HG03097 (cell line): ENCODE data around the gene EHMT2.
"Not testable (repeated sequence)": the region's sequence is repeated elsewhere in the genome, so short reads cannot be mapped to it uniquely, and the experiment has no call there.

Experiments
- ATAC-seq: cut with Tn5 transposase; IDR thresholded peaks from one replicate; pipeline ENCODE4 v1.9.1; 2021; ENCODE audit not compliant: unreplicated experiment, low FRiP score

Gene EHMT2

GRCh38 chr6:31847276-31847978, 50.1 kb downstream of the EHMT2 start:
- ATAC-seq = no peak

GRCh38 chr6:31844507-31844906, 53.0 kb downstream of the EHMT2 start:
- no peak for ATAC-seq

GRCh38 chr6:31842053-31842452, 55.4 kb downstream of the EHMT2 start:
- ATAC-seq = no peak

GRCh38 chr6:31839779-31840126, 57.7 kb downstream of the EHMT2 start:
- not testable (repeated sequence) for ATAC-seq

- ATAC-seq = no peak
Measured at GRCh38 chr6:31838968-31839367, 58.5 kb downstream of the EHMT2 start.

- not testable (repeated sequence) for ATAC-seq
Measured at GRCh38 chr6:31838114-31838553, 59.4 kb downstream of the EHMT2 start.

GRCh38 chr6:31837369-31838113, 60.0 kb downstream of the EHMT2 start:
- ATAC-seq = no peak

GRCh38 chr6:31836474-31837368, 60.8 kb downstream of the EHMT2 start:
- no peak for ATAC-seq

- ATAC-seq = no peak
Measured at GRCh38 chr6:31836047-31836473, 61.4 kb downstream of the EHMT2 start.

- peak; percentile 44 for ATAC-seq
Measured at GRCh38 chr6:31834367-31835250, 62.9 kb downstream of the EHMT2 start.

GRCh38 chr6:31831350-31832215, 65.9 kb downstream of the EHMT2 start:
- no peak for ATAC-seq

GRCh38 chr6:31830886-31831335, 66.6 kb downstream of the EHMT2 start:
- no peak for ATAC-seq
